Choroid plexus epithelial cell (primary cell): ENCODE data around the gene SH3PXD2A.
A peak's percentile ranks its signal among the peaks of the same experiment; 100 is the strongest.

ENCODE experiments used
- DNase-seq: peaks from one replicate; pipeline ENCODE4 v3.0.0-alpha.2; 2010; ENCODE audit warnings: low read depth
- H3K4me3 ChIP-seq: 2 replicates; pipeline ENCODE4 v1.5.1; 2011; ENCODE audit warnings: low read depth, mild to moderate bottlenecking, control low read depth, low read length, moderate library complexity
- TF ChIP-seq, protein P1 (sequence below): conservative IDR thresholded peaks from 2 replicates; pipeline ENCODE4 v1.5.1; 2011; ENCODE audit warnings: low read depth, mild to moderate bottlenecking, control low read depth, inconsistent platforms, low read length, moderate library complexity

Gene SH3PXD2A

DNA sequence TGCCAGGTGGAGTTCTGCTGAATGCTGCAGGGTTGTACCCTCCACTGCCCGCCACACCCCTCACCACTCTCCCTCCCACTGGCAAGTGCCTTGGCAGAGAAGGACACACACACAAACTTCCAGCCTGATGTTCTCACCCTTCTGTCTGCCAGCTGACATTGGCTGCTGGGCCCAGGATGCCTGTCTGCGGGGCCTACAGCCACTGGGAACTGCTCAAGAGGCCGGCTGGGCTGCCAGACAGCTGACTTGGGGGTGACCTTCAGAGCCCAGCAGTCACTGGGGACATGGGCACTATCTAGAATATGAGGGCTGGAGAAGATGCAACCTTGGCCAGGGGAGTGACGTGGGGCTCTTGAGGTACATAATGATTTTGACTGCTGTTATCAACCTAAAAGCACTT, 157.1 kb downstream of the SH3PXD2A start:
- no peak overlapping the region for H3K4me3 ChIP-seq
- DNase-seq, result no peak
- TF ChIP-seq, protein P1, sequence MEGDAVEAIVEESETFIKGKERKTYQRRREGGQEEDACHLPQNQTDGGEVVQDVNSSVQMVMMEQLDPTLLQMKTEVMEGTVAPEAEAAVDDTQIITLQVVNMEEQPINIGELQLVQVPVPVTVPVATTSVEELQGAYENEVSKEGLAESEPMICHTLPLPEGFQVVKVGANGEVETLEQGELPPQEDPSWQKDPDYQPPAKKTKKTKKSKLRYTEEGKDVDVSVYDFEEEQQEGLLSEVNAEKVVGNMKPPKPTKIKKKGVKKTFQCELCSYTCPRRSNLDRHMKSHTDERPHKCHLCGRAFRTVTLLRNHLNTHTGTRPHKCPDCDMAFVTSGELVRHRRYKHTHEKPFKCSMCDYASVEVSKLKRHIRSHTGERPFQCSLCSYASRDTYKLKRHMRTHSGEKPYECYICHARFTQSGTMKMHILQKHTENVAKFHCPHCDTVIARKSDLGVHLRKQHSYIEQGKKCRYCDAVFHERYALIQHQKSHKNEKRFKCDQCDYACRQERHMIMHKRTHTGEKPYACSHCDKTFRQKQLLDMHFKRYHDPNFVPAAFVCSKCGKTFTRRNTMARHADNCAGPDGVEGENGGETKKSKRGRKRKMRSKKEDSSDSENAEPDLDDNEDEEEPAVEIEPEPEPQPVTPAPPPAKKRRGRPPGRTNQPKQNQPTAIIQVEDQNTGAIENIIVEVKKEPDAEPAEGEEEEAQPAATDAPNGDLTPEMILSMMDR, result no peak

DNA sequence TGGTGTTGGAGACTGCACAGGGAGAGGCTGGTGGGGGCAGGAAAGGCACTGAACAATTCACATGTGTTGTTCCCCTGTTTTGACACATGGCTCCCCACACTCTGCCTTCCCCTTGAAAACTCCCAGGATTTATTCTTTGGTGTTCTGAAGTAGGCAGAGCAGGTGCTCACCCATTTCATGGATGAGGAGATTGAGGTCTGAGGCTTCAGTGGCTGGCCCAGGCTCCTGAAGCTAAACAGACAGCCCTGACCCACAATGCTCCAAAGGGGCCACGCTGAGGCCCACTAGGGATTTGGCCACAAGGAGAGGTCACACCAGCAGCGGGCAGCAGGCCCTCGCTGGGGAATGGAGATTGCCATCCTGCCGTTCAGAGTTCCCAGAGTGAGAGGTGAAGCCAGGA, 157.6 kb downstream of the SH3PXD2A start:
- H3K4me3 ChIP-seq, result no peak overlapping the region
- TF ChIP-seq, protein P1, result no peak
- DNase-seq, result no peak

DNA sequence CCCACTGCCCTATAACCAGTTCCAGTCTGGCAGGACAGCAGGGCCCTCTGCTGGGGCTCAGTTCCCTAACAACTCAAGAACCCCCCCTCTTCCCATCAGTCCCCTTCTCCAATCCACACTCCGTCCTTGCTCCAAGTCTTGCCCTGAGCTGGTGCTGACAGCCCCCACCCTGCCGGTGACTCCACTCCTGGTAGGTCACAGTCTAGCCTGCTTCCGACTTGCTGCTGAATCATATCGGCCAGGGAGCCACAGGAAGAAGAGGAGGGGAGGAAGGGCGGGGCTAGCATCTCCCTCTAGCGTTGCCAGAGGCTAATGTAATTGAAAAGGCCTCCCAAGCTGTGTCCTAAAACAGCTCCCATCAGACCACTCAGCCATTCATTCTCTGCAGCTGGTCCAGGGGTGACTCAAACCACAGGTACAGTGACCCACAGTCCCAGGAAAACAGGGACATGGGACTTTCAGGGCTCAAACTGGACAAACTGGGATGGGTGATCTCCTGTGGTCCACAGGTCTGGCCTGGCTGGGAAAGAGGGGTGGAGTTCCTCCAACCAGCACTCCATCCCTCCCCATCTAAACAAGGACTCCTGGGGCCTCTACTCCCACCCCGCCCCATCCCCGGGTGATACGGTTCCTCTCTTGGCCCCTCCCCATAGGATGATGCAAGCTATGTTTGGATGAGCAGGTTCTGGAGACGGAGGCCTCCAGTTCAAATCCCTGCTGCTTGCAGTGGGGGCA, 158.8 kb downstream of the SH3PXD2A start:
- TF ChIP-seq, protein P1, result peak; percentile 75
- no peak overlapping the region for H3K4me3 ChIP-seq

DNA sequence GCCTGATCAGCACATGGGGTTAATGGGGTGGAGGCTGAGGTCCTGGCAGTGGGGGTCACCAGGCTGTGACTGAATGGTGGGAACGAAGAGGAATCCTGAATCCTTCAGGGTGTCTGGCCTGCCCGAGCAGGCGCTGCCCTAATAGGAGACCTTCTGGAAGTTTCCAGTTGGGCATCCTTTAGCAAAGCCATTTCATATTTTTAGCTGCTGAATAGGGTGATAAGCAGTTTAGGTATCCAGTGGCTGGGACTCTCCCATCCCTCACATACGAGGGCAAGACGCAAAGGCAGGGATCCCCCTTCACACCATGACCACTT, 159.3 kb downstream of the SH3PXD2A start:
- DNase-seq, result no peak
- TF ChIP-seq, protein P1, result no peak
- H3K4me3 ChIP-seq, result no peak overlapping the region

More for the DNA sequence above, 158.8 kb downstream of the SH3PXD2A start:
- DNase-seq, result peak; percentile 94

DNA sequence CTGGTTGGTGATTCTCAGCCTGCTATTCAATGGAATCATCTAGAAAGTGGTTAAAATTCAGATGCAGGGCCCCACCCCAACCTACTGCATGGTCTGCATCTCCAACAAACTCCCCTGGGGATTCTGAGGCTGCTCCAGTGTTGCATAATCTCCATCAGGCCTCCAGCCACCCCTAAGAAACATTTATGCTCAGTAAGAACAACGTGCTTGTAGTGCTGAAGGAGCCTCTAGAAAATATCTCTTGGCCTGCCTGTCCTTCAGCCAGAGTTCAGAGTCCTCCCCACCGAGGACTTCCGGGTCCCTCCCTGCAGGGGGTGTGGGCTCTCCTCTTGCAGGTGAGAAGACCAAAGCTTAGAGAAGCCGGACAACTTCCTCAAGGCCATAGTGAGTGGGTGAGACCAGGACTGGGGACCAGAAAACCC, 159.8 kb downstream of the SH3PXD2A start:
- TF ChIP-seq, protein P1, result no peak
- H3K4me3 ChIP-seq, result no peak overlapping the region
- DNase-seq, result peak; percentile 91

DNA sequence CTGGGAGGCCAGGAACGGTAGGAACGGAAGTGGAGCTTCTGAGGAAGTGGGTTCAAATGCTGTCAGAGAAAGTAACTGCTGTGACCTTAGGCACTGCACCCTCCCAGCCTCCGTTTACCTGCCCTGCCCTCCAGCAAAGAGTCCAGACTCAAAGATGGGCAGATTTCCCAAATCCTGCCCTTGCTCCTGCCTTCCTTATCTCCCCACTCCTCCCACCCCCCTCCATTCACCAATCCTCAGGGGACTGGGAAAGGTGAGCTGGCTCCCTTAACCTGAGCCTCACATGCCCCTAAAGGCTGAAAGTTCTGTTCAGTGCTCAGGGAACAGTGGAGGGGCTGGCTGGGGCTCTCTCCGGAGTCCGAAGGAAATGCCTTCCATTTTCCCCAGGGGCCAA, 161.6 kb downstream of the SH3PXD2A start:
- no peak overlapping the region for H3K4me3 ChIP-seq
- TF ChIP-seq, protein P1, result no peak
- DNase-seq, result no peak

DNA sequence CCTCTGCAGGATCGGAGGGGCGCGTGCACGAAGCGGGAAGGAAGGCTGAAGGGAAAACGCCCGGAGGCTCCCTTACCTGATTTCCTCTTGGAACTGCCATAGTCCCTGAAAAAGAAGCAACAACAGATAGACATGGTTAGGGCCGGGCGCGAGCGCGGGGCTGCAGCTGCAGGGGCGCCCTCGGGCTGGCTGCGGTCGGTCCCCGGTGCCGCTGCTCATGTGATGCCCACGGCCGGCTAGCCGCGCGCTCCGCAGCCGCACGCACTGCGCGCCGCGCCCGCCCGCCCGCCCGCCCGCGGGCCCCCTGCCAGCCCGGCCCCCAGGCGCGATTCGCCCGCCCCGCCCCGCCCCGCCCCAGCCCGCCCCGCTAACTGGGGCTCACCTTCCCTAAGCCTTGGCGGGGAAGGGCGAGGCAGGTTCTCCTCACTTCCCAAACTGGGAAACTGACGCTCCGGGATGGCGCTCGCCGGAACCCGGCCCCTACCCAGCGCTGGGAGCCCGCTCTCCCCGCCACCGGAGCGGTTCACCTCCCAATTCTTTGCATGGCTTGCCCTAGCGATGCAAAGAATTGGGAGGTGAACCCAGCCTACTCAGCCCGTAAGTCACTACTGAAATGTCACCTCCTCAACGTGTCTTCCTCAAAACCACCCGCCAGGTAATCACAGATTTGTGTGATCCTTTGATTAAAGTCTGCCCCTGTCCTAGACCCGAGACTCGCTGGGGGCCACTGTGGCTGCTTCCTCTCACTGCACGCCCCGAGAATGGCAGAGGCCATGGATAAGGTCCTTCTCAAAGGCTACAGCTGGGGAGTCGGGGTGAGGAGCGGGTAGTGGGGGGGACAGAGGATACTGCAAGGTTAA, 162.2 kb downstream of the SH3PXD2A start:
- DNase-seq, result no peak

More for the DNA sequence above, 162.2 kb downstream of the SH3PXD2A start:
- TF ChIP-seq, protein P1, result no peak
- peak overlapping the region; percentile 58 for H3K4me3 ChIP-seq
